Fibroblast of pulmonary artery (primary cell): ENCODE data around the gene TRPM5.

Experiments used
- DNase-seq: peaks from one replicate; pipeline ENCODE4 v3.0.0-alpha.2; 2010; ENCODE audit warnings: low read depth
- H3K4me3 ChIP-seq: replicated peaks from 2 replicates; pipeline ENCODE4 v1.5.1; 2011; ENCODE audit warnings: low read depth, mild to moderate bottlenecking, control low read depth, low read length, moderate library complexity
- TF ChIP-seq, protein P1 (sequence below): IDR thresholded peaks from 2 replicates; pipeline ENCODE4 v1.5.1; 2011; ENCODE audit warnings: mild to moderate bottlenecking, control low read depth, low read length, inconsistent platforms; ENCODE audit errors: missing control alignments

Gene TRPM5

GRCh38 chr11:2468363-2469235 lies 24.3 kb upstream of the TRPM5 start:
- no peak for DNase-seq
- TF ChIP-seq, protein P1, sequence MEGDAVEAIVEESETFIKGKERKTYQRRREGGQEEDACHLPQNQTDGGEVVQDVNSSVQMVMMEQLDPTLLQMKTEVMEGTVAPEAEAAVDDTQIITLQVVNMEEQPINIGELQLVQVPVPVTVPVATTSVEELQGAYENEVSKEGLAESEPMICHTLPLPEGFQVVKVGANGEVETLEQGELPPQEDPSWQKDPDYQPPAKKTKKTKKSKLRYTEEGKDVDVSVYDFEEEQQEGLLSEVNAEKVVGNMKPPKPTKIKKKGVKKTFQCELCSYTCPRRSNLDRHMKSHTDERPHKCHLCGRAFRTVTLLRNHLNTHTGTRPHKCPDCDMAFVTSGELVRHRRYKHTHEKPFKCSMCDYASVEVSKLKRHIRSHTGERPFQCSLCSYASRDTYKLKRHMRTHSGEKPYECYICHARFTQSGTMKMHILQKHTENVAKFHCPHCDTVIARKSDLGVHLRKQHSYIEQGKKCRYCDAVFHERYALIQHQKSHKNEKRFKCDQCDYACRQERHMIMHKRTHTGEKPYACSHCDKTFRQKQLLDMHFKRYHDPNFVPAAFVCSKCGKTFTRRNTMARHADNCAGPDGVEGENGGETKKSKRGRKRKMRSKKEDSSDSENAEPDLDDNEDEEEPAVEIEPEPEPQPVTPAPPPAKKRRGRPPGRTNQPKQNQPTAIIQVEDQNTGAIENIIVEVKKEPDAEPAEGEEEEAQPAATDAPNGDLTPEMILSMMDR, result no peak
- no peak overlapping the region for H3K4me3 ChIP-seq

DNA sequence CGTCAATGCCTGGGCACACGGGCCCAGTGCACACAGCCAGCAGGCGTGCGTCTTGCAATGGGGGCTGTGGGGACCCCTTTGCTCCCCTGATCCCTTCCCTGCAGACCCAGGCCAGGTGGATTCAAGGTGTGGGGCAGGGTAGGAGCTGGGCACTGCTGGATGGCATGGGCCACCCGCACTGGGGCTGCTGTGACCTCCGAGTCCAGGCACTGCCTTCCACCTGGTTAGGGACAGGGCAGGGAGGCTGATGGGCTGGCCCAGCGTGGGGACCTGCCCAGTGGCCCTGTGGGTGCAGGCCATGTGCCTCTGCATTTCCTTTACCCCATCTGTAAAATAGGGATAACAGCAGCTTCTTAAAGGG lies 23.4 kb upstream of the TRPM5 start:
- TF ChIP-seq, protein P1, result no peak
- DNase-seq, result no peak
- no peak overlapping the region for H3K4me3 ChIP-seq

DNA sequence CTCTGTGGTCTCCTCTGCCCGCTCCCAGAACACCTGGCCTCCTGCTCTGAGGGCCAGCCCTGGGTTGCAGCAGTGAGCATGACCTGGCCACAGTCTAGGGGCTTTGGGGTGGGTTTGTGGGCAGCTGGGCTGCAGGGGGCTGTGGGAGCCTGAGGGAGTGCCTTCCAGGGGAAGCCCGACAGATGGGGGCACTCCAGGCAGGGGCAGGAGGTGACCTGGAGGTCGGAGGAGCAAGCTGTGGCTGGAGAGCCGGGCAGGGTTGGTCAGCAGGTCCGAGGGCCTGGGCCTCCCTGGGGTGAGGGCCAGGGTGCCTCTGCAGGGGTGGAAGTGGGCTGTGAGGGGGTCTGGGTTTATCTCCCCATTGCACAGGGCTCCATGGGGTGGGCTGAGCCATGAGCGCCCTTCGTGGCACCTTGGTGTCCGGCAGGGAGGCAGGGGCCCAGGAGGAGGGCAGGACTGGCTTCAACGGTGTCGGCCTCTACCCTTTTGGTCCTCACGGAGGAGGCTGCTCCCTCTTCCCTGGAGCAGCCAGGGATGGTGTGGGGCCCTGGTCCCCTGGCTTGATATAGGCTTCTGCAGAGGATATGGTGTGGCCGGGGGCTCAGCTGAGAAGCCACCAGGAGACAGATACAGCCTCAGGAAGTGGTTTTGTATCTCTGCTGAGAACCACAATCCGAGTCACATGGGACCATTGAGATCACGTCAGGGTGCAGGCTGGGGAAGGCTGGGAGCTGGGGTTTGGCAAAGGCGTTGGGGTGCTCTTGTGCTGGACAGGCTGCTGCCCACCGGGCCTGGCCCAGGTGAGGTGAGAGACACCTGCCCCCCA lies 22.8 kb upstream of the TRPM5 start:
- no peak overlapping the region for H3K4me3 ChIP-seq
- TF ChIP-seq, protein P1, result no peak
- DNase-seq, result no peak

- DNase-seq, result no peak
- no peak overlapping the region for H3K4me3 ChIP-seq
- TF ChIP-seq, protein P1, result no peak
Measured at GRCh38 chr11:2466069-2466801, 21.9 kb upstream of the TRPM5 start.

GRCh38 chr11:2465202-2466068 lies 21.1 kb upstream of the TRPM5 start:
- no peak for DNase-seq
- H3K4me3 ChIP-seq, result no peak overlapping the region
- TF ChIP-seq, protein P1, result no peak
